Testis (tissue), 2 donors: ENCODE results near the gene FKBP3.

ENCODE experiments used
- CTCF ChIP-seq, 3 experiments: fragments of 450-650 bp in 2 of 3; fragments of 200-600 bp in 1 of 3; sonication (generic) in 1 of 3; IDR thresholded peaks; one replicate each; pipeline ENCODE4 v1.5.1; 2016 to 2019; ENCODE audit warnings: antibody characterized with exemption in 3 of 3, mild to moderate bottlenecking in 2 of 3, moderate library complexity in 1 of 3
- POLR2A ChIP-seq: fragments of 450-650 bp; IDR thresholded peaks from one replicate; pipeline ENCODE4 v1.6.1; 2017; ENCODE audit warnings: antibody characterized with exemption, mild to moderate bottlenecking, moderate library complexity

- TF ChIP-seq CTCF (IDR thresholded peaks at IDR 0.05) (no peak), POLR2A (no peak)
Measured at GRCh38 chr14:45066667-45067066, 67.6 kb downstream of the FKBP3 start.
